Measurements from ENCODE around the gene SEMA3F.

Gene SEMA3F

DNA sequence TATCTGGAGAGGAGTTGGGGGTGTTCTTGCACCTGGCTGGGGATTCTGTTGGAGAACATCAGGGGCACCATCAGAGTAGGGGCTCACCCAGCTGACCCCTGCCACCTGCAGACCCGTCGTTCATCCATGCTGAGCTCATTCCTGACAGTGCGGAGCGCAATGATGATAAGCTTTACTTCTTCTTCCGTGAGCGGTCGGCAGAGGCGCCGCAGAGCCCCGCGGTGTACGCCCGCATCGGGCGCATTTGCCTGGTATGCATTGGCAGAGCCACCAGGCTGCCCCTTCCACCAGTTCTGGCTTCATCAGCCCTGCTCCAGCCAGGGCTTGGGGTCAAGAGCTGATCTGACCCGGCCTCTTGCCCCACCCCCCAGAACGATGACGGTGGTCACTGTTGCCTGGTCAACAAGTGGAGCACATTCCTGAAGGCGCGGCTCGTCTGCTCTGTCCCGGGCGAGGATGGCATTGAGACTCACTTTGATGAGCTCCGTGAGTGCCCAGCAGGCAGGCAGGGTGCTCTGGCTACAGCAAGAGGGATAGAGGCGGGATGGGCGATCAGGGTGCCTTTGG, 27.5 kb downstream of the SEMA3F start:
- TF ChIP-seq, protein P1, sequence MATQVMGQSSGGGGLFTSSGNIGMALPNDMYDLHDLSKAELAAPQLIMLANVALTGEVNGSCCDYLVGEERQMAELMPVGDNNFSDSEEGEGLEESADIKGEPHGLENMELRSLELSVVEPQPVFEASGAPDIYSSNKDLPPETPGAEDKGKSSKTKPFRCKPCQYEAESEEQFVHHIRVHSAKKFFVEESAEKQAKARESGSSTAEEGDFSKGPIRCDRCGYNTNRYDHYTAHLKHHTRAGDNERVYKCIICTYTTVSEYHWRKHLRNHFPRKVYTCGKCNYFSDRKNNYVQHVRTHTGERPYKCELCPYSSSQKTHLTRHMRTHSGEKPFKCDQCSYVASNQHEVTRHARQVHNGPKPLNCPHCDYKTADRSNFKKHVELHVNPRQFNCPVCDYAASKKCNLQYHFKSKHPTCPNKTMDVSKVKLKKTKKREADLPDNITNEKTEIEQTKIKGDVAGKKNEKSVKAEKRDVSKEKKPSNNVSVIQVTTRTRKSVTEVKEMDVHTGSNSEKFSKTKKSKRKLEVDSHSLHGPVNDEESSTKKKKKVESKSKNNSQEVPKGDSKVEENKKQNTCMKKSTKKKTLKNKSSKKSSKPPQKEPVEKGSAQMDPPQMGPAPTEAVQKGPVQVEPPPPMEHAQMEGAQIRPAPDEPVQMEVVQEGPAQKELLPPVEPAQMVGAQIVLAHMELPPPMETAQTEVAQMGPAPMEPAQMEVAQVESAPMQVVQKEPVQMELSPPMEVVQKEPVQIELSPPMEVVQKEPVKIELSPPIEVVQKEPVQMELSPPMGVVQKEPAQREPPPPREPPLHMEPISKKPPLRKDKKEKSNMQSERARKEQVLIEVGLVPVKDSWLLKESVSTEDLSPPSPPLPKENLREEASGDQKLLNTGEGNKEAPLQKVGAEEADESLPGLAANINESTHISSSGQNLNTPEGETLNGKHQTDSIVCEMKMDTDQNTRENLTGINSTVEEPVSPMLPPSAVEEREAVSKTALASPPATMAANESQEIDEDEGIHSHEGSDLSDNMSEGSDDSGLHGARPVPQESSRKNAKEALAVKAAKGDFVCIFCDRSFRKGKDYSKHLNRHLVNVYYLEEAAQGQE (IDR thresholded peaks at IDR 0.05; ENCODE audit: insufficient replicate concordance, low read depth): no peak
- TF ChIP-seq GABPA (IDR thresholded peaks at IDR 0.05; ENCODE audit: low read depth) (no peak), POLR2AphosphoS5 (IDR thresholded peaks at IDR 0.05; ENCODE audit: low read depth) (no peak), SPI1 (IDR thresholded peaks at IDR 0.05; ENCODE audit: borderline replicate concordance, low read depth) (no peak)
- TF ChIP-seq, protein P2, sequence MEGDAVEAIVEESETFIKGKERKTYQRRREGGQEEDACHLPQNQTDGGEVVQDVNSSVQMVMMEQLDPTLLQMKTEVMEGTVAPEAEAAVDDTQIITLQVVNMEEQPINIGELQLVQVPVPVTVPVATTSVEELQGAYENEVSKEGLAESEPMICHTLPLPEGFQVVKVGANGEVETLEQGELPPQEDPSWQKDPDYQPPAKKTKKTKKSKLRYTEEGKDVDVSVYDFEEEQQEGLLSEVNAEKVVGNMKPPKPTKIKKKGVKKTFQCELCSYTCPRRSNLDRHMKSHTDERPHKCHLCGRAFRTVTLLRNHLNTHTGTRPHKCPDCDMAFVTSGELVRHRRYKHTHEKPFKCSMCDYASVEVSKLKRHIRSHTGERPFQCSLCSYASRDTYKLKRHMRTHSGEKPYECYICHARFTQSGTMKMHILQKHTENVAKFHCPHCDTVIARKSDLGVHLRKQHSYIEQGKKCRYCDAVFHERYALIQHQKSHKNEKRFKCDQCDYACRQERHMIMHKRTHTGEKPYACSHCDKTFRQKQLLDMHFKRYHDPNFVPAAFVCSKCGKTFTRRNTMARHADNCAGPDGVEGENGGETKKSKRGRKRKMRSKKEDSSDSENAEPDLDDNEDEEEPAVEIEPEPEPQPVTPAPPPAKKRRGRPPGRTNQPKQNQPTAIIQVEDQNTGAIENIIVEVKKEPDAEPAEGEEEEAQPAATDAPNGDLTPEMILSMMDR (IDR thresholded peaks at IDR 0.05; ENCODE audit: insufficient read depth, low read length): no peak
- no peak for DNase-seq (ENCODE audit: low read depth in 1 of 2, low spot score in 1 of 2)
- no peaks in the 10 kb centered on the region for H3K27me3 ChIP-seq (ENCODE audit: insufficient read depth, poor library complexity, severe bottlenecking)

GRCh38 chr3:50183755-50184154, 28.6 kb downstream of the SEMA3F start:
- TF ChIP-seq, protein P2 (IDR thresholded peaks at IDR 0.05; ENCODE audit: insufficient read depth, low read length): no peak
- no peak for TF ChIP-seq GABPA (IDR thresholded peaks at IDR 0.05; ENCODE audit: low read depth)
- TF ChIP-seq SPI1 (IDR thresholded peaks at IDR 0.05; ENCODE audit: borderline replicate concordance, low read depth): no peak
- TF ChIP-seq, protein P1 (IDR thresholded peaks at IDR 0.05; ENCODE audit: insufficient replicate concordance, low read depth): no peak
- TF ChIP-seq POLR2AphosphoS5 (IDR thresholded peaks at IDR 0.05; ENCODE audit: low read depth): no peak
- no peak for DNase-seq (ENCODE audit: low read depth in 1 of 2, low spot score in 1 of 2)
- Histone ChIP-seq H3K27me3 (ENCODE audit: insufficient read depth, poor library complexity, severe bottlenecking) (no peaks in the 10 kb centered on the region), H3K27ac (replicated peaks) (no peak overlapping the region), H3K4me3 (replicated peaks; ENCODE audit: insufficient read depth, low read length) (no peak overlapping the region)

More for the DNA sequence above, 27.5 kb downstream of the SEMA3F start:
- Histone ChIP-seq H3K4me3 (replicated peaks; ENCODE audit: insufficient read depth, low read length) (no peak overlapping the region), H3K27ac (replicated peaks) (no peak overlapping the region)

GRCh38 chr3:50184242-50184978, 29.3 kb downstream of the SEMA3F start:
- no peak for DNase-seq (ENCODE audit: low read depth in 1 of 2, low spot score in 1 of 2)
- no peak overlapping the region for H3K4me3 ChIP-seq (replicated peaks; ENCODE audit: insufficient read depth, low read length)
- H3K27ac ChIP-seq (replicated peaks): no peak overlapping the region
- no peaks in the 10 kb centered on the region for H3K27me3 ChIP-seq (ENCODE audit: insufficient read depth, poor library complexity, severe bottlenecking)
- TF ChIP-seq, protein P2 (IDR thresholded peaks at IDR 0.05; ENCODE audit: insufficient read depth, low read length): no peak
- TF ChIP-seq POLR2AphosphoS5 (IDR thresholded peaks at IDR 0.05; ENCODE audit: low read depth) (no peak), GABPA (IDR thresholded peaks at IDR 0.05; ENCODE audit: low read depth) (no peak), SPI1 (IDR thresholded peaks at IDR 0.05; ENCODE audit: borderline replicate concordance, low read depth) (no peak)
- TF ChIP-seq, protein P1 (IDR thresholded peaks at IDR 0.05; ENCODE audit: insufficient replicate concordance, low read depth): no peak
